ELR (cell line): ENCODE results near the gene SERPINB3.
A peak's percentile ranks its signal among the peaks of the same experiment; 100 is the strongest.
"Not testable (repeated sequence)": the region's sequence is repeated elsewhere in the genome, so short reads cannot be mapped to it uniquely, and the experiment has no call there.

Experiments used
- DNase-seq: peaks from one replicate; pipeline ENCODE4 v3.0.0-alpha.2; 2015; ENCODE audit warnings: low read depth

Gene SERPINB3

DNA sequence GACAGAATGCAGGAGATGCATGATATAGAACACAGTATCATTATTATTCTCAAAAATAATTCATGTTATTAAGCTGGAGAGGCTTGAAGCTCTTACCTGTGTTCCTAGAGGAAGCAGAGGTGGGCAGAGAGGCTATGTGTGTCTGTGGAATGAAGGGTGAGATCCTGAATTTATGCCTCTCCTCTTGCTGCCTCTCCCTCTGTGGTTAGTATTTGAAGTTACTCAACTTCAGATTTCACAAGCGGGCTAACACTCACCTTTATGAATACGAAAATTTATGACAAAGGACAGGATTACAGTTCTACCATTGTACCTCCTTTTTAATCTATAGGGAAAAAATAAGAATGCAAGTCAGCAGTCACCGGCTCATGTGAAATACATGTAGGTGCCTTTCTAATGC is at the start of gene SERPINB3:
SERPINB3 (minus strand) TSS at position 144 of the 400 bp plus-strand sequence. CDS start 677 bp downstream, outside the sequence.
- DNase-seq, result not testable (repeated sequence)

DNA sequence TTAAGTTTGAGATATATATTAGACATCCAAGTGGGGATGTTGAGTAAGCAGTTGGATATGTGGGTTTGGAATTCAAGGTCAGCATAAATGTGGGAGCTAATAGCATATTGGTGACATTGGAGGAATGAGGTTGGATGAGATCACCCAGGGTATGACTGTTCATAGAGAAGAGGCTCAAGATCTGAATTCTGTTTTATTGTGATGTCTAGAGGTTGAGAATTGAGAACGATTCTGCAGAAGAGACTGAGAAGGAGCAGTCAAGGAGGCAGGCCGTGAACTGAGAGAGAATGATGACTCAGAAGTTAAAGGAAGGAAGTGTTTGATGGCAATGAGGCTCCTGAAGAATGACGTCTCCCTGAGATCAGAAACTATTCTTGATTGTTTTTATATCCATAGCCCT is 47.0 kb upstream of the SERPINB3 start:
- DNase-seq, result peak; percentile 97

GRCh38 chr18:63707816-63708215 is 46.1 kb upstream of the SERPINB3 start:
- DNase-seq, result peak; percentile 54

- DNase-seq, result peak; percentile 10
Observed at GRCh38 chr18:63705401-63705800, 43.7 kb upstream of the SERPINB3 start.

DNA sequence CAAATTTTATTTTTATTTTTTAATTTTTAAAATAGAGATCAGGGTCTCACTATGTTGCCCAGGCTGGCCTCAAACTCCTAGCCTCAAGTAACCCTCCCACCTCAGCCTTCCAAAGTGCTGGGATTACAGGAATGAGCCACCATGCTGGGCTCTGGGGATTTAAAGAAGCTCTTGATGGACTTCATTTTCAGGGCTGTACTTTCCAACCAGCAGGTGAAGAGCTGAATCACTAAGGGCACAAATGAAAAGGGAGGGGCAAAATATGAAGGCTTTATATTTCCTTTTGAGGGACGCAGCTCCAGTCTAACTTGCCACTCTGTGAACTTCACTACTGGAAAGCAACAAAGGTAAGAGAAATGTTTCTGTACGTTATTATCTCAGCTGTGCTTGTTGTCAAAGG is 41.0 kb upstream of the SERPINB3 start, which contains the start of gene SERPINB11:
SERPINB11 (plus strand) TSS at position 301 of the 400 bp plus-strand sequence. CDS start 7,234 bp downstream, outside the sequence.
- DNase-seq, result no peak

- no peak for DNase-seq
Observed at GRCh38 chr18:63701952-63702351, 40.3 kb upstream of the SERPINB3 start.

DNA sequence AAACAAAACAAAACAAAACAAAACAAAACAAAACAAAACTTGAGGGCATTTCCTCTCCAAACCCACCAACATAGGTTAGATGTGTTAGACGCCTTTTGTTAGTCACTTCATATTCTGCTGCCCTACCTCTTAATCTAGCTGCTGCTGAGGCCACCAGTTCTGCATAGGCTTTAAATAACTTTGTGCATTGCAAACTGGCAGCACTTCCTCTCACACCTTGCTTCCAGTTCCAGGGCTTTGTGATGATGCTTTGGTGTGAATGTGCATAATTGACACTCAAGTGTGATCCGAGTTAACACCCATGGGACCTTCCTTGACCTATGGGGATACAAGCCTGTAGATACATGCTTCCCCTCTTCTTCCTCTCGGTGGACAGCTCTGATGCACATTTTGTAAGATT is 38.8 kb upstream of the SERPINB3 start:
- DNase-seq, result no peak

GRCh38 chr18:63697097-63697660 is 35.5 kb upstream of the SERPINB3 start:
- peak; percentile 37 for DNase-seq

DNA sequence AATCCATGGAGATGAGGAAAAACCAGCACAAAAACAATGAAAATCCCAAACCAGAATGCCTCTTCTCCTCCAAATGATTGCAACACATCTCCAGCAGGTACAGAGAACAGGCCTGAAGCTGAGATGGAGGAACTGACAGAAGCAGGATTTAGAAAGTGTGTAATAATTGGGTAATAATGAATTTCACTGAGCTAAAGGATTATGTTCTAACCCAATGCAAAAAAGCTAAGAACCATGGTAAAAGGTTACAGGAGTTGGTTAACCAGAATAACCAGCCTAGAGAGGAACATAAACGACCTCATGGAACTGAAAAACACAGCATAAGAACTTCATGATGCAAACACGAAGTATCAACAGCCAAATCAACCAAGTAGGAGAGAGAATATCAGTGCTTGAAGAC is 27.4 kb upstream of the SERPINB3 start:
- no peak for DNase-seq

- no peak for DNase-seq
Observed at GRCh38 chr18:63686871-63687270, 25.2 kb upstream of the SERPINB3 start.

DNA sequence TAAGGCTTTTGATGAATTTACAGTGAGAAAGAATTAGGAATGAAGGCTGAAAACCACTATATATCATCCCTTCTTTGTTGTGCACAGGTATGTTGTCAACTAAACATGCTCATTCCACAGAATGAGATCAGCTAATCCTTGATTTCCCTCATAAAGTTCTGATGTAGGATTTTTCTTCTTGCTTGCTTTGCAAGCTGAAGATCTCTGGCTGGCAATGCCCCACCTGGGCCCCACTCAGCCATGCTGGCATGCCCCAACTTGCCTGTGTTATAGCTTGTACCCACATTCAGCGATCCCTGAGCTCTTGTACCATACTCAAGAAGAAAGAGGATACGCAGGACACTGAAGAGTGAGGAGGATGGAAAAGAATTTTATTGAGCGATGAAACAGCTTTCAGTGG is 23.0 kb upstream of the SERPINB3 start:
- no peak for DNase-seq

GRCh38 chr18:63683890-63684289 is 22.2 kb upstream of the SERPINB3 start:
- no peak for DNase-seq

DNA sequence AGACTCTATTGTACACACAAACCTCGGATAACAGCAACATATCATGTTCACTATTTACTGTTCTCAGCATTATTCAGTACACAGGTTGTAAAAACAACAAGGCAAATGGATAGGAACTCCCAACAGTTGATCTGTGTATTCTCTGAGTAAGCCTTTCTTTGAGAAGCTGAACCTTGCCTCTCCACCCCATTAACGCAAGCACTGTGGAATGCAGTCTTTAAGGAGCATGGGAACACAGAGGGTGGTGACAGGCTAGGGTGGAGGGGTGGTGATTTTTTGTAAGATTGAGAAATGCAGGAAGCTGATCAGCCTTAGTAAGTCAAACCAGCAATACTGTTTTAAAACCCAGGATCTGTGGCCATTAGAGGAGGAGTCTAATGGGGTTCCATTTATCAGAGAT is 21.5 kb upstream of the SERPINB3 start:
- peak; percentile 97 for DNase-seq

GRCh38 chr18:63681449-63682340 is 20.0 kb upstream of the SERPINB3 start:
- no peak for DNase-seq

DNA sequence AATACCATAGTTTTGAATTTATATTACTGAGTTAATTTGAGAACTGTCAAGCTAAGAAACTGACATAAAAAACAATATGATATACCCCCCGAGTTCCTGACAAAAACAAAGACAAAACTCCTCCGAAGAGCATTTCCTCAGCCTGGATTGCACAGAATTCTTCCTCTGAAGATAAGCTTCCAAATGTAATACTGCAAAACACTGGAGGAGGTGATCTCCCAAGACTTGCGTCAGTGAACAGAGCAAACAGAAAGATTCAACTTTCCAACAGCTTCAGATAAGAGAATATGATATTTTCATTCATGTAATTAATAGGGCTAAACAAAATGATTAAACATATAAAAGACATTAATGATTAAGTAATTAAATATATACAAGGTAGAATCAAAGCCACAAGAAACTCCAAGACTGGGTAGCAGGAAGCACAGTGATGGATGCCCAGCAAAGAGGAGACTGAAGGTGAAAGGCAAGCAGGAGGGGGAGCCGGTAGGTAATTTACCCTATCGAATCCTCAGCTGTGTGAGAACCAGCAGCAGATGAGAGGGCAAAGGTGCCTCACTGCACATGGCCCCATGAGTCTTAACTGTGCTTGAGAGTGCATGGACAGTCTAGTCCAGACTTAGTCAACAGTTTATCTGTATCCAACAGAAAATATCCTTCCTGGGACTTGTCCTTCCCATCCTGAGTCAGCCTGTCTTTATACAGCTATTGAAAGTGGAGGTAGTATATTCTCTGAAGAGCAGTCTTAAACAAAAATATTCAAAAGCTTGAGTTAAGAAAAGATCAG is 18.3 kb upstream of the SERPINB3 start:
- no peak for DNase-seq

DNA sequence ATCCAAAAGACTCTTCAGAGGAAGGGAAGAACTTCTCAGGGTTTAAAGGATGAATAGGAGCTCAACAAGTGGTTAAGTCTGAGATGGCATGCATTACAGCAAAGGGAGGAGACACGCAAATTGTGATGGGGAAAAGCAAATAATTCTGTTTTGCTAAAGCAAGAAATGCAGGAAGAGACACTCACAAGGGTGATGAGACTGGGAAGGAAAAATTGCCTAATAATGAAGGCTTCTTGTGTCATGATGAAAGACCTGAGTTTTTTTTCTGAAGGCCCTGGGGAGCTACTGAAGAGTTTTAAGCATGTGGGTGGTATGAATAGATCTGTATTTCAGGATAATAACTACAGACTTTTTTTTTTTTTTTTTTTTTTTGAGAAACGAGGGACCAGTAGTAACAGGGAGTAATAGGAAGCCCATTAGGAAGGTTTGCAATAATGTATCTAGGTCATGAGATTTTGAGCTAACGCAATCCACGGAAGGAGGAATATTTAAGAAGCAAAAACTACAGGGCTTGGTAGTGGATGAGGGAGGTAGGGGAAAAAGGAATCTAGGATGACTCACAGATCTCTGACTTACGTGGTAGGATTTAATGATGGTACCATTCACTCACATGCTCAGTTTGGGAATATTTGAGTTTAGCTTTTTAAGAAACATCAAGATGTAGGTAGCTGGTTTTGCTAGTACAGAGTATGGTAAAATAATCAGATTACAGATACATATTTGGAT is 16.0 kb upstream of the SERPINB3 start:
- peak; percentile 59 for DNase-seq

DNA sequence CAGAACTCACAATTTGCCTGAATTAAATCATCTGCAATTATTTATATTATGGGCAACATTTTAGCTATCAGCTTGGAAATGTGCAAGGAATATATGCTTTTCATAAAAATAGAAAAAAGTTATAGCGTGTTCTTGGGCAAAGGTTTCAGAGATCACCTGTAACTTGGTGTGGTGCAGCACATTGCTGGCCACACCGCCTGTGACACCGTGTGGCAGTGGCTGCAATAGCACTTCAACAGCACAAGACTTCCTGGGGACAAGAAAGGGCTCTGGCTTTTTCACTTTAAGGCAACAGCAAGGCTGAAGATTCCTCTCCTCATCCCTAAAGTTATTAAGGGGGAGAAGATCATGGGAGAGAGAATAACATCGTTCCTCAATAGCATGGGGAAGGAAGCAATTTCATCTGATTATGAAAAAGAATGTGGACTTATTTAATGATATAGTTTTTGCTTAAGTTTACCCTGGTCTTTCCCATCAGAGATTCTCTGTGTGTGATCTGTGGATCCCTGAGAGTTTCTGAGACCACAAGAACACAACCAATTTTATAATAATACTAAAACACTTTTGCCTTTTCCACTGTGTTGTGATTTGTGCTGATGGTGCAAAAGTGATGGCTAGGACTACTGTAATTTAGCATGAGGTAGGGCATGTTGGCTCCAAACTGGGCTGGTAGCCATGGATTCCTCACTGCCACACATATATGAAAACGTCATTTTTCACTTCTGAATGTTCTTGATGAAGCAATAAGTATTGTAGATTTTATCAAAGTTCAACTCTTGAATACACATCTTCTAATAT is 15.0 kb upstream of the SERPINB3 start:
- DNase-seq, result peak; percentile 49

GRCh38 chr18:63664571-63664970 is 2.9 kb upstream of the SERPINB3 start:
- no peak for DNase-seq

DNA sequence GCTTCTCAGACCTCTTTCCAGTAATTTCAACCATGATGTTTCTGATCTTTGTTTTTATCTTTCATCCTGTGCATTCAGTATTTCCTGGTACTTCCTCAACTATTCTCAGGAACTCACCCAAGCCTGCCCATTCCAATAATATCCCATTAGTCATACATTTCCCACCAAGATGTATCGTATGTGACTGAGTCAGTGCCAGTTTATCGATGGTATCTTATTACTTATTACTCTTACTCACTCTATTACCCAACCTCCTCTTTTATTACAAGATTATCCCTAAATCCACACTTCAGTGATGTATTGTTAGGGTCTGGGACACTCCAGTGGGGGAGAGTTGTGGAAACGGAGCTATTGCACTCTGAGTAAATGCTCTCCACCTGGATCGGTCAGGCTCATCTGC is 2.8 kb downstream of the SERPINB3 start:
- peak; percentile 75 for DNase-seq

DNA sequence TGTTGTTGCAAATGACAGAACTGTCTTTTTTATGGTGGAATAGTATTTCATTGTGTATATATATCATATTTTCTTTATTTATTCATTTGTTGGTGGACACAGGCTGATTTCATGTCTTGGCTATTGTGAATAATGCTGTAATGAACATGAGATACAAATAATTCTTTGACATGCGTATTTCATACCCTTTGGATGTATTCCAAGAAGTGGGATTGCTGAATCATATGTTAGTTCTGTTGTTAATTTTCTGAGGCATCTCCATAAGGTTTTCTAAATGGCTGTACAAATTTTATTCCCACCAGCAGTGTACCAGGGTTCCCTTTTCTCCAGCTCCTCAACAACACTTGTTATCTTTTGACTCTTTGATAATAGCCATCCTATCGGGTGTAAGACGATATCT is 11.4 kb downstream of the SERPINB3 start:
- DNase-seq, result peak; percentile 35

GRCh38 chr18:63648241-63648640 is 13.5 kb downstream of the SERPINB3 start:
- peak; percentile 85 for DNase-seq
